Raji (cell line): ENCODE measurements around the gene CLNK.

ENCODE experiments used
- POLR2A ChIP-seq: IDR thresholded peaks from 2 replicates; pipeline ENCODE4 v1.6.1; 2011; ENCODE audit warnings: low read depth, low read length, control low read depth; ENCODE audit not compliant: insufficient read depth

The CLNK gene

DNA sequence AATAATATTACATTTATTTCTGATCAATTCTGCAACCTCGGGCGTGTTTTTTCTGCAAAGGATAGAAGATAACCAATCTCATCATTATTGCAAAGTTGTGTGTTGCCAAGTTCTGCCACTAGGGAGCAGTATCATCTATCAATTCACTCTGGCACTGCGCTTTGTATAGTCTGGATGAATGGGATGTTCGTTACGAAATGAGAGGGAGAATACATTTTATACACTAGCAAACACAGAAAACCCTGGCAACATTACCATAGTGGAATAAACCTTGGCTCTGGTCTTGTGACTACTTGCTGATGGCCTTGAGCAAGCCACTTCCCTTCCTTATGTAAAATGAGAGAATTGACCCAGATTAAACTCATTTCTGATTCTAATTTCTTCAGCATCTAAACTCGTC is 129.9 kb downstream of the CLNK start:
- no peak for TF ChIP-seq POLR2A

DNA sequence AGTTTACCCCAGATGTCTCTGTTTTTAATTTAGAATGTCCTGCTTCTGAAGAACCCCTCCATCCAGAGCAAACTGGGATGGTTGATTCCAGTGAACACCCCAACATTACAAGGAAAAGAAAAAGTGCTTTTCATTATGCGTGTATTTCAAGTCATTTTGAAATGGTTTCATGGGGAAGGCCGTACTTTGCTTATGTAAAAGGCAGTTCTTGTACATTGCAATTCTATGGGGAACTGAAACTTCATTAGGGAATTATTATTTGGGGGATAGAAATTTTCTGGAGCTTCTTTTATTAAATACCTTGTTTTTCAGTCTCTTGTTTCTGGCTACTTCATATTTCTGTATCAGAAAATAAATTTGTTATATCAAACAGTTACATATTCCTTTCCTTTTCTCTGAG is 130.4 kb downstream of the CLNK start:
- no peak for TF ChIP-seq POLR2A

DNA sequence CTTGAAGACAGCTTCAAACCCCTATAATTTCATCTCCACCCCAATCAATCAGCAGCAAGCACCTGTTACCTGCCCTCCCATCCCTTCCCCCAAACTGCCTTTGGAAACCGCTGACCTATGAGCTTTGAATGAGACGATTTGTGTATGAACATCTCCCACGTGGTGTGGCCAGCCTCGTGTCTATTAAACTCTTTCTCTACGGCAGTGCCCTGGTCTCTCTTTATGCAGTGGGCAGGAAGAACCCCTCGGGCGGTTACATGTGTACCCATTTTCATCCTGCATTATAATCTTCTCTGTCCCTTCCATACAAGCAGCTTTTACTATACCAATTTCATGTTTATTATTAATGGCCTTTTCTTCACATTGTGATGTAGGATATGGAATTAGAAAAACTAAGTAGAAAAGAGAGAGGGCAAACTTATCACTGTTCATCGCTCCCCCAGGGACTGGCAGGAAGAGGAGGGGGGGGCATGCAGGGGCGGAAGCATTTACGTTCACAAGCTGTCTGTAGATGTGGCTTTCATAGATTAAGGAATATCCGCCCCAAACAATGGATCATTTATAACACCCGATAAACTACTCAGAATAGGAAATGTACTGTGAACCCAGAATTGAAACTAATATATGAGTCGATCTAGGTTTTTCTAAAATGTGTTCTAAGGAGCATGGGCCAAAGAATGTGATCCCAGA is 131.8 kb downstream of the CLNK start:
- no peak for TF ChIP-seq POLR2A

DNA sequence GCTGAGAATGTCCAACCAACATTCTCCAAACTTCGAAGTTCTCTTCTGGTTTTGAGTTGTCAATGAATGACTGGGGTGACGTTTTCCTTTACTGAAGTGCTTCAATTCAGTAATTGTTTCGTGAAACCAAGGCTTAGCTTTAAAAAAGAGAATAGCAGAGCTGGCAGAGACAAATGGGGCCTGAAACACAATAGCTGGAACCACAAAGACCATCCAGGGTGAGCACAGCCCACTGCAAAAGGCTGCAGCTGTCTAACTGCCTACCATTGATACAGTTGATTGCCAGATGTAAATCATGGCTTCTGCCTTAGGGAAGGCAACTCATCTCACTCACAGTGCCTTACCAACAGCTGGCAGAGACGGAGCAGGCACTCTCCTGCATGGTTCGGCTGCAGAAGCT is 148.7 kb downstream of the CLNK start:
- no peak for TF ChIP-seq POLR2A

DNA sequence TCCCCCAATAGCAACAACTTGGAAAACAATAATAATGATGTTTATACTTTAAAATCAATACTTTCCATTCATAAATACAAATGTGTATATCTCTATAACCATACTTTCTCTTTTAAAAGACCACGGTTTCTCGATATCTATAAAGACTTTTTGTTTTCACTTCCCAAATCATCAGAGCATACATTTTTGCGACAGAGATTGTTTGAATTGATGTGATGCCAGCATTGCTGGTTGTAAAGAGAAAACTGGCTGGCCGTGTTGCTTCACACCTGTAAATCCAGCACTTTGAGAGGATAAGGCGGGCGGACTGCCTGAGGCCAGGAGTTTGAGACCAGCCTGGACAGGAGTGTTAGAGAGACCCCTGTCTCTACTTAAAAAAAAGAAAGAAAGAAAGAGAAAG is 149.7 kb downstream of the CLNK start:
- no peak for TF ChIP-seq POLR2A

DNA sequence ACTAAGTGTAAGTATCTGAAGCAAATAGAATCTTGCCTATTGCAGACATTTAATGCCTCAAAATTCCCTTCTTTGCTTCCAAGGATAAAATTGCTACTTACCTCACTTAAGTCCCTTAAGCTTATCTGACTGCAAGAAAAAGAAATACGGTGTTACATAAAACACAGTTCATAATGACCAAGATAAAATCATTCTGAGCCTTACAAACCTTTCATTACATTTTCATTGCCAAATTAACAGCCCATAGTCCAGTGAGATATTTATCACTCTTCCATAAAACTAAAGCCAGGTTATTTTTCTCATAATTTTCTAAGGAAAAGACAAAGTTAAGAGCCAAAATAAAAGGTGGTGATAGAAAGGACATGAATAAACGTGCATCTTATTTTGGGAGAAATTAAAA is 152.4 kb downstream of the CLNK start:
- TF ChIP-seq POLR2A = no peak

DNA sequence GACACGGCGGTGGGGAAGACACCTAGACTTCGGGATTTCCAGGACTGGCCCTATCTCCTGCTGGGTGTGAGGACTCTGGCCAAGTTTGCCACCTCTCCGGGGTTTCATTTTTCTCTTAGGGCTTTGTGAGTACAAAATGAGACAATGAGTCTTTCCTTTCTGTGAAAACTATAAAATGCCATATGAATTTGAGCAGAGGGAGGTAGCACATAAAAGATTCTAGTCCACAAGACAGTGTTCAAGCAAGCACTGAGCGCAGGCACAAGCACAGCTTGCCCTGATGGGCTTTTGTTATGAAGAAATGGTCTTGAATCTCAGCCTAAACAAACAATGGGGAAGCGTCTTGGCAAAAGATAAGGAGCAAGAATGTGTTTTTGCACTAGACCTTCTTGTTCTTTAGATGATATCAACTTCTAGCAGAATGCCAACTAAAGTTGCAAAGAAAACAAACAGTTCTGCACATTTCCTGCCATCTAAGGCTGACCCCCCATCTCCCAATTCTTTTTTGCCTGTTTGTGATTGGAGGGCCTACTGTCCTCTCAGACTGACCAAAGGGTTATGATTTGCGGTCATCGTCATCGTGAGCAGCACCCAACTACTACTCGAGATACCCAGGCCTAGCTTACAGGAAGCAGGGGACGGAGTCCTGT is 154.3 kb downstream of the CLNK start:
- no peak for TF ChIP-seq POLR2A

DNA sequence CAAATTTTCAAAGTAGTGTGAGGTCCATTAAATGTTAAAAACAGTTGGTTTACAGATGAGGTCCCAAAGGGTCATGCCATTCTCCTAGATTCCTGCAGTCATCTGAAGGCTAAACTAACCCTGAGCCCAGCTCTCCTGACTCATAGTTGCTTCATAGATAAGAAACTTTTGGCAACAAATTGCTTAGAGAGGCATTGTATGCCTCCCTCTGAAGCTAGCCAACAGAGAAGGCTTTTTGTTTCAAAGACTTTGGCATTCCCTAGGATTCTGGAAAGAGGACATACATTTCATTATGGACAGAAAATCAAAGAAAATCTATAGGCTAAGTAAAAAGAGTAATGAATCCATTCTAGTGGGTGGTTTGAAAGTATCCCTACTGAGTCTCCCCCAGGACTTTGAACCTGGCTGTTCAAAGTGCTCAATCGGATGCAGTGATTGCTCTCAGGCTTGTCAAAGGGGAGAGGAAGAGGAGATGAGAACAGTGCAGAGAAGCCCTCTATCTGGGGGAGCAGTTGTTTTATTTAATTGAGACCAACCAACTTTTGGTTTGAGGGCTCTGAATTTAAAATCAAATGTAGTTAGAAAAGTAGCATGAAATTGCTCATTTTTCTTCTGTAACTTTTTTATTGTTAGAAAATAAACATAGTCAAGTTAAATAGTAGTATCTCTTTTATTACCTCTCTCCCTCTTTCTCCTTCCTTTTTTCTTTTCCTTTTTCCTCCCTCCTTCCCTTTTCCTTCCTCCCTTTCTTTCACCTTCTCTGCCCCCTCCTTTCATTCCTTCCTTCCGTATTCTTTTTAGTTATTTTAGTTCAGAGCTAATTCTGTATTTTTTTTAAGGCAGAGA is 155.1 kb downstream of the CLNK start:
- TF ChIP-seq POLR2A = no peak

DNA sequence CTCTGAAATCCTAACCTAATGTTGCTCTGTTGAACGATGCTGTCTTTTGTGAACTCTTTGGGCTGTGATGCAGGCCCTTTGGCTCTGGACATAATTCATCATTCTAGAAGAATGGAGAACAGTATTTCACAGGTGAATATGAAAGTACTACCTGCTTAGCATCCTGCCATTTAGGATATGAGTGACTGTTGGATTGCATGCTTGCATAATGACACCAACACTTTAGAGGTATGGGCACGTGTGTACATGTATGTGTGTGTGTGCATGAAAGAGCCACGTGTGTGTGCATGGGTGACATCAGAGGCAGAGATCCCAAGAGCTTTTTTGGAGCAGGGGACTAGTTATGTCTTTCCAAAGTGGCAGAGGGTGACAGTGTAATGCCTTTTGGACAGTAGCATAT is 157.1 kb downstream of the CLNK start:
- no peak for TF ChIP-seq POLR2A

DNA sequence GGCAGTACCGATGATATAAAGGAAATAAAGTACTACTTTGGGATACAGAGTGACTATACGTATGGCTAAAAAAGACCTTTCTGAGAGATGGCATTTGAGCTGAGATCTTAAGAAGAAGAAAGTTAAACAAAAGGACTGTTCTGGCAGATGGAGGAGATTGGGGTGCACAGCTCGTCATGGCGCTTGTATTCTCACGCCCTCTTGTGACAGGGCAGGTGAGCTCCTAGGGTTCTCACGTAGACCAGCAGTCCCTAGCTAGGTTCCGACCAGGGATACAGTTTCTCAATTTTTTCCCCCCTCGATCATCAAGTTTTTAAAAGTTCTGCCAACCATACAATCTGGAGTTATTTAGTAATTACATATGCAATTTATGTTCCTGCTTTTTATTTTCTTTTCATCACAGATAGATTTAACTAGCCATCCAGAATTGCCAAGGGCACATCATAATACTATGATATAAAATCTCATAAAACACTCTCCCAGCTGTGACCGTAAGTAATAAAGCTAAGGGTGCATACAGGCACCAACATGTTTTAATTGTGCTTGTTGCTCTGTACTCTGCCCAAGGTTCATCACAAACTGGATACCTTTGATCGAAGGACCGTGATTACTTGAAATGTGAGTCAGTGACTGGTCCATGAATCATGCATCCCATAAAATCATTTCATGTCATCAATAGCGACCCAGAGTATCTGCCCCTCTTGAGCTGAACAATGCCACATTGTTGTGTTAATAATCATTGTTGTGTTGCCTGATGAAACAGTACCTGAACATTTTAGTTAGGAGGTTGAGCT is 157.9 kb downstream of the CLNK start:
- no peak for TF ChIP-seq POLR2A

DNA sequence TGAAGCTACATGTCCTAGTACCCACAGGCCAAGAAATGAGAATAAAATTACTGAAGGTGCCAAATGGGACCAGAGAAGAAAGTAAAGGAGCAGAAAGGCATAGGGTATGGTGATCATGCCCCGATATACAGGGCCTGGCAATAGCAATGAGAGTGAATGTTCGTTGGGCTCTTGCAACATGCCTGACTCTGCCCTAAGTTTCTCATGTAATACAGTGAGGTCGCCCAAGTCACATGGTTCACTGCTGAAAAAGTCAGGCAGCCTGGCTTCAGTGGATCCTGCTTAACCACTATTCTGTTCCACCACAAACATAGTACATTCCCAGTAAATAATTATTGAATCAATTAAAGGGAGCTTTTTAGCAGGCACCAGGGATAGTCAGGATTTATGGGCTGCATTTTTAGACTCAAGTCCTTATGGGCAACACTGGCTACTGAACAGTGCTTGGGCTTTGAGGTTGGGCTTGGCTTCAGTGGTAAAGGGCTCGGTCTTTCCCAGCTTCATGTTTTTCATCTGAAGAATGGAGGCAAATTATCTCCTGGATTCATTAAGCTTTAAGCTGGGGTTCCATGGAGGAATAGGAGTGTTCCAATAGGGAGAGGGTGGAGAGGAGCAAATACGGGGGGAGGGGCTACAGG is 160.3 kb downstream of the CLNK start:
- TF ChIP-seq POLR2A = no peak

DNA sequence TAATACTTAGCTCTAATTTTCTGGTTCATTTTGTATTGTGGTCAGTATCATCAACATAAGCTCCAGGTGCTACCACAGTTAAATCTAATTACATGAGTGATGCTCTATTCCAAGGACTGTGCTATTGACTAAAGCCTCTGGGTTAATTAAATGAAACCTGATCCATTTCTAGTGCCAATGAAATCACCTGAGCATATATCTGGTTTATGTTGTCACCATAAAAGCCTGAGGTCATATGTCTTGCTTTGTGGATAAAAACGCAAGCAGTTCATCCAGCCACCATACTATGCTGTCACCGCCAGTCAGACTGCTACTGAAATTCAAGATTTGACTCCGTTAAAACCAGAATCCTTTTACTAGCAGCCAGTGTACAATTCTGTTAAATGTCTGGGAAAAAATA is 163.1 kb downstream of the CLNK start:
- no peak for TF ChIP-seq POLR2A

DNA sequence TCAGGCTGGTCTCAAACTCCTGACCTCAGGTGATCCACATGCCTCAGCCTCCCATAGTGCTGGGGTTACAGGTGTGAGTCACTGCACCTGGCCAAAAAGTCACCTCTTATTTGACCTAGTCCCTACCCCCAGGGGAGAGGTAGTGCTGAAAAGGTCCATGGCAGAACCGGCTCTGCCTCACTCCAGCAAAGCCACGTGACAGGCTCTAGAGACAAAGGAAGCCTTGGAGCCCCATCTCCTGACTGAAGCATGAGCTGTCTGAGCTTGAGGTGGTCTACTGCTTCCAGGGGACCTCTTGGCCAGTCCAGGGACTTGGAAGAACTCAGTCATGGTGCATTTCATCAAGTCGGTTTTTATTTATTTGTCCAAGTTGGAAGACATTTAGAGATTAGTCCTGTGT is 174.8 kb downstream of the CLNK start:
- TF ChIP-seq POLR2A = no peak

DNA sequence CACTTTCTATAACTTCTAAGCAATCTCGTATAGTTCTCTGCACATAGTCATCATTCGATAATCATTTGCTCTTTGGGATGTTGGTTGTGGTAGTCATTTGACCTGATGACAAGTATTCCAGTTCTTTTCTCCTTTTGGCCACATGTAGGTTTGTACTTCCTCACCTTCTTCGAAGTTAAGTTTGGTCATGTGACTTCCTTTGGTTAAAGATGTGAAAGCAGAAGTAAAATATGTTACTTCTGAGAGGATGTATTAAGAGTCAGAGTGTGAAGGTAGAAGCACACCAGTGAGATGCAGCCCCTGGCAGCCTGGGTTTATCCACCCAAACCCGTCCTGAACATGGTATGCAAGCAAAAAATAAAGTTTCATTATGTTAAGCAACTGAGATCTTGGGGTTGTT is 178.5 kb downstream of the CLNK start:
- no peak for TF ChIP-seq POLR2A

DNA sequence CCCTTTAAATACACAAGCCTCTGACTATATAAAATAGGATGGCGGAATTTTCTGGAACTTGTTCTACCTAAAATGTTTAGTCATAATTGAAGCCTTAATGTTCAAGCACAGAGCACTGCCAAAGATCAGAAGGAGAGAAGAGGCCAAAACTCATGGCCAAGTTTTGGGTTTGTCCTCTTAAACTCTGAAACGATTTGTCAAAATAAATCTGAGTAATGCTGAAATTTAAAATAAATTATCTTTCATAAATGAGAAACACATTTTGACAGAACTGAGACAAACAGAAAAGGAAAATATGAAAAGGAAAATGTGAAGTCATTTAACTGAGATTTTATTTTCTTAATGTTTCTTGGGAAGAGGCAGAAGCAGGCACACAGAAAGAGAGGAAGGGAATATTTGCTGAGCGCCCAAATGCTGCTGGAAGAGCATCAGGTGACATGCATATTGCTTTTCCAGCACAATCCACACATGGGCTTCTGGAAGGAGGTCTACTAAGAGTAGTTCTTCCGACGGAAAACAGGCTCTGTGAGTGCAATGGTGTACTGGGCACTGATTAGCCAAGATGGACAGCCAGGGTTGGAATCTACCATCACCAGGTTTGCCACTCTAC is 179.9 kb downstream of the CLNK start:
- TF ChIP-seq POLR2A = no peak

DNA sequence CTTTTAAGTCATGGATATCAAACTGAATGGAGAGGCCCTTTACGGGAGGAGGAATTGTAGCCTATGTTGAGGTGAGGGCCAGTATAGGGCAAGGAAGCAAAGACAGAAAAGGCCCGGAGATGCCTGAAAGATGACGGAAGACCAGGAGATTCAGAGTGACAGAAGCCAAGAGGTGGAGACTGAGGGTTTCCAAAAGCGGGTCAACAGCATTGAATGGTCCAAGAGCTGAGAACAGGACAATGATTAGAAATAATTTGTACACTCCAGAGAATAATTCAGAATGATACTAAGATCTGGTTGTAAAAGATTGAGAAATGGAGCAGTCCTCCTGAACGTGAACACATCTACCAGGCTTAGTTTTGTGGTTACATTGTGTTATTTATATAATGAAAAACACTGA is 181.9 kb downstream of the CLNK start:
- TF ChIP-seq POLR2A = no peak
